ENCODE measurements around the gene ROMO1.

GRCh38 chr20:35743693-35744491, 44.7 kb downstream of the ROMO1 start:
- TF ChIP-seq CTCF (IDR thresholded peaks at IDR 0.05; ENCODE audit: low read depth, low read length) (no peak), EZH2phosphoT487 (IDR thresholded peaks at IDR 0.05; ENCODE audit: low read depth) (no peak)
